HEK293 (cell line): ENCODE results near the gene EML6.

Experiments
- CTCF ChIA-PET: fragments of 350-600 bp; formaldehyde crosslinking; extraction: SDS; loops from one replicate; lab custom pipeline; 2021; ENCODE audit warnings: antibody characterized with exemption; lab: Yijun Ruan, JAX
- POLR2A ChIA-PET: fragments of 300-600 bp; formaldehyde crosslinking; extraction: SDS; loops from one replicate; lab custom pipeline; 2020; ENCODE audit warnings: antibody characterized with exemption, inconsistent platforms; lab: Yijun Ruan, JAX
- H3K27ac ChIP-seq: fragments of 200-500 bp; sonication (Bioruptor generic); 2 replicates; pipeline ENCODE4 v1.5.1; 2014; ENCODE audit warnings: low read depth, low read length, control low read depth, inconsistent platforms; ENCODE audit errors: extremely low read depth
- H3K36me3 ChIP-seq, 2 experiments: fragments of 200-500 bp in 1 of 2; sonication (Bioruptor generic) in 1 of 2; 1 replicate in 1 of 2; 2 replicates in 1 of 2; pipeline ENCODE4 v1.5.1; 2014 to 2017; ENCODE audit warnings: inconsistent platforms in 2 of 2, low read length in 2 of 2; ENCODE audit not compliant: control insufficient read depth in 2 of 2, insufficient read depth in 1 of 2
- H3K4me1 ChIP-seq: fragments of 200-500 bp; sonication (Bioruptor generic); 2 replicates; pipeline ENCODE4 v1.5.1; 2014; ENCODE audit warnings: mild to moderate bottlenecking, low read length, inconsistent platforms; ENCODE audit not compliant: control insufficient read depth, insufficient read depth
- H3K4me3 ChIP-seq: 2 replicates; pipeline ENCODE4 v1.5.1; 2011; ENCODE audit warnings: low read depth, mild to moderate bottlenecking, control low read depth, low read length, moderate library complexity
- H3K9me3 ChIP-seq: fragments of 200-500 bp; sonication (Bioruptor generic); 2 replicates; pipeline ENCODE4 v1.5.1; 2014; ENCODE audit warnings: low read depth, low read length, inconsistent platforms; ENCODE audit not compliant: control insufficient read depth, insufficient read depth
- HOXC10 ChIP-seq: sonication (generic); formaldehyde crosslinking; IDR thresholded peaks from 2 replicates; pipeline ENCODE4 v1.8.1; 2023; ENCODE audit warnings: mild to moderate bottlenecking, missing genetic modification reagents
- SCRT1 ChIP-seq: fragments of 450-650 bp; formaldehyde crosslinking; IDR thresholded peaks from 2 replicates; pipeline ENCODE4 v1.5.1; 2016; ENCODE audit warnings: missing biosample characterization, missing genetic modification characterization, borderline replicate concordance
- SP7 ChIP-seq: fragments of 450-650 bp; formaldehyde crosslinking; IDR thresholded peaks from 2 replicates; pipeline ENCODE4 v1.5.1; 2016; ENCODE audit warnings: missing biosample characterization, missing genetic modification characterization
- TCF7L2 ChIP-seq: IDR thresholded peaks from 2 replicates; pipeline ENCODE4 v1.6.1; 2011; ENCODE audit warnings: low read depth, mild to moderate bottlenecking, inconsistent platforms, low read length, moderate library complexity, borderline replicate concordance
- ZBTB11 ChIP-seq: fragments of 450-650 bp; formaldehyde crosslinking; conservative IDR thresholded peaks from 2 replicates; pipeline ENCODE4 v1.5.1; 2016; ENCODE audit warnings: low read depth, missing biosample characterization, missing genetic modification characterization
- ZBTB20 ChIP-seq: fragments of 450-650 bp; formaldehyde crosslinking; IDR thresholded peaks from 2 replicates; pipeline ENCODE4 v1.5.1; 2016; ENCODE audit warnings: missing biosample characterization, missing genetic modification characterization
- ZBTB8A ChIP-seq: fragments of 450-650 bp; formaldehyde crosslinking; IDR thresholded peaks from 2 replicates; pipeline ENCODE4 v1.5.1; 2016; ENCODE audit warnings: missing biosample characterization, missing genetic modification characterization
- ZFP3 ChIP-seq: fragments of 450-650 bp; formaldehyde crosslinking; IDR thresholded peaks from 2 replicates; pipeline ENCODE4 v1.5.1; 2016; ENCODE audit warnings: low read depth, missing biosample characterization, missing genetic modification characterization
- ZIC2 ChIP-seq: fragments of 450-650 bp; formaldehyde crosslinking; IDR thresholded peaks from 2 replicates; pipeline ENCODE4 v1.5.1; 2016; ENCODE audit warnings: missing biosample characterization, missing genetic modification characterization
- ZNF112 ChIP-seq: fragments of 450-650 bp; formaldehyde crosslinking; IDR thresholded peaks from 2 replicates; pipeline ENCODE4 v1.5.0; 2017; ENCODE audit warnings: missing biosample characterization, missing genetic modification characterization
- ZNF19 ChIP-seq: fragments of 450-650 bp; formaldehyde crosslinking; IDR thresholded peaks from 2 replicates; pipeline ENCODE4; 2016; ENCODE audit warnings: missing biosample characterization, missing genetic modification characterization, low read depth
- ZNF223 ChIP-seq: fragments of 450-650 bp; formaldehyde crosslinking; IDR thresholded peaks from 2 replicates; pipeline ENCODE4 v1.5.1; 2016; ENCODE audit warnings: missing biosample characterization, missing genetic modification characterization
- ZNF248 ChIP-seq: fragments of 450-650 bp; formaldehyde crosslinking; IDR thresholded peaks from 2 replicates; pipeline ENCODE4 v1.5.1; 2017; ENCODE audit warnings: missing biosample characterization, missing genetic modification characterization
- ZNF302 ChIP-seq: fragments of 450-650 bp; formaldehyde crosslinking; IDR thresholded peaks from 2 replicates; pipeline ENCODE4 v1.5.1; 2016; ENCODE audit warnings: missing biosample characterization, missing genetic modification characterization, low read depth
- ZNF350 ChIP-seq: fragments of 450-650 bp; formaldehyde crosslinking; IDR thresholded peaks from 2 replicates; pipeline ENCODE4 v1.5.0; 2017; ENCODE audit warnings: missing biosample characterization, mild to moderate bottlenecking, missing genetic modification characterization
- ZNF366 ChIP-seq: fragments of 450-650 bp; formaldehyde crosslinking; conservative IDR thresholded peaks from 2 replicates; pipeline ENCODE4 v1.5.1; 2016; ENCODE audit warnings: missing biosample characterization, missing genetic modification characterization
- ZNF416 ChIP-seq: fragments of 450-650 bp; formaldehyde crosslinking; IDR thresholded peaks from 2 replicates; pipeline ENCODE4 v1.5.1; 2016; ENCODE audit warnings: missing biosample characterization, missing genetic modification characterization
- ZNF530 ChIP-seq: fragments of 450-650 bp; formaldehyde crosslinking; IDR thresholded peaks from 2 replicates; pipeline ENCODE4 v1.5.1; 2016; ENCODE audit warnings: low read depth, missing biosample characterization, missing genetic modification characterization
- ZNF692 ChIP-seq: fragments of 450-650 bp; formaldehyde crosslinking; IDR thresholded peaks from 2 replicates; pipeline ENCODE4 v1.5.1; 2016; ENCODE audit warnings: missing biosample characterization, missing genetic modification characterization
- ZNF792 ChIP-seq: fragments of 450-650 bp; formaldehyde crosslinking; IDR thresholded peaks from 2 replicates; pipeline ENCODE4 v1.5.1; 2016; ENCODE audit warnings: missing biosample characterization, missing genetic modification characterization
- ZSCAN16 ChIP-seq: fragments of 450-650 bp; formaldehyde crosslinking; IDR thresholded peaks from 2 replicates; pipeline ENCODE4 v1.5.1; 2016; ENCODE audit warnings: missing biosample characterization, missing genetic modification characterization

EML6 gene

GRCh38 chr2:54866179-54866578, 142.7 kb downstream of the EML6 start:
- POLR2A ChIA-PET, result no interaction called here
- Histone ChIP-seq H3K4me1 (no peaks in the 10 kb centered on the region), H3K9me3 (no peaks in the 10 kb centered on the region), H3K27ac (no peak overlapping the region), H3K36me3 (no peaks in the 10 kb centered on the region), H3K4me3 (no peak overlapping the region)
- CTCF ChIA-PET, result no interaction called here
- TF ChIP-seq ZSCAN16 (no peak), ZNF692 (tag by site-specific recombination) (no peak), ZNF19 (tag by site-specific recombination) (no peak)

DNA sequence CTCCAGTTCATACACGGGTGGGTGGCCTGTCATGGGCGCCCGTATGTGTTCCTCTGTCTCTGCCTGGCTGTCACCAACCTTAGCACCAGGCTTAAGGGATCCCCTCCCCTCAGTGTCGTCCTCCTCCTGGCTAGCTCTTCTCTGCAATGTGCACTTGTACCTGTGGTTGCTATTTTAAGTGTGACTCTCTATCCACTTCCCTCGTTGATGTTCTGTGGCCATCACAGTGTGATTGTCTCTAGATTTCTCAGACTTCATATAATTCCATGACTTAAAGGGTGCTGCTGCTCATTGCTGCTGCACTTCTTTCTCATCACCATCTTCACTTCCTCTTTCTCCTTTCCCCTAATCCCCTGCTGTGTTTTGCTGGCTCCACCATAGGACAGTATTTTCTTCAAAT, 143.4 kb downstream of the EML6 start:
- Histone ChIP-seq H3K9me3 (no peaks in the 10 kb centered on the region), H3K36me3 (no peaks in the 10 kb centered on the region), H3K4me1 (no peaks in the 10 kb centered on the region), H3K27ac (no peak overlapping the region)
- ChIA-PET POLR2A (no interaction called here), CTCF (no interaction called here)
- TF ChIP-seq ZNF112 (tag by site-specific recombination), result no peak
- TF ChIP-seq ZBTB11, result no peak
- no peak for TF ChIP-seq TCF7L2
- TF ChIP-seq ZBTB8A (tag by site-specific recombination), result no peak
- no peak for TF ChIP-seq SP7 (tag by site-specific recombination)
- TF ChIP-seq ZNF792 (tag by site-specific recombination), result no peak
- no peak for TF ChIP-seq SCRT1 (tag by site-specific recombination)
- no peak for TF ChIP-seq ZBTB20 (tag by site-specific recombination)
- no peak for TF ChIP-seq ZNF302 (tag by site-specific recombination)
- TF ChIP-seq ZIC2 (tag by site-specific recombination), result no peak
- no peak for TF ChIP-seq ZNF416 (tag by site-specific recombination)
- no peak for TF ChIP-seq ZNF350 (tag by site-specific recombination)
- TF ChIP-seq HOXC10, result no peak
- no peak for TF ChIP-seq ZNF223
- TF ChIP-seq ZNF530 (tag by site-specific recombination), result no peak
- TF ChIP-seq ZNF366 (tag by site-specific recombination), result no peak
- no peak for TF ChIP-seq ZFP3
- TF ChIP-seq, all 188 proteins: peak for 0
- no peak overlapping the region for H3K4me3 ChIP-seq

- ChIA-PET POLR2A (no interaction called here), CTCF (no interaction called here)
- Histone ChIP-seq H3K4me3 (no peak overlapping the region), H3K36me3 (no peaks in the 10 kb centered on the region), H3K27ac (no peak overlapping the region), H3K4me1 (no peaks in the 10 kb centered on the region), H3K9me3 (no peaks in the 10 kb centered on the region)
- TF ChIP-seq ZNF248, result no peak
Measured at GRCh38 chr2:54867457-54867856, 144.0 kb downstream of the EML6 start.
